ENCODE measurements around the gene WDR72. TPM values are rescaled to one million over a fixed set of nuclear protein-coding genes. Genes with fewer than 3 reads are reported as not detected.

WDR72 gene
- total and polyA plus RNA-seq, 4 donors, result 0.10 to 0.97 (median 0.45) TPM

GRCh38 chr15:53520996-53521395, 238.5 kb downstream of the WDR72 start:
- Histone ChIP-seq H3K4me1 (ENCODE audit: control insufficient read depth in 5 of 5, insufficient read depth in 5 of 5, low read length in 5 of 5) (peaks cover 0 to 19% (median 0%) of the 10 kb centered on the region in 5 donors), H3K36me3 (ENCODE audit: control insufficient read depth in 4 of 4, insufficient read depth in 4 of 4, low read length in 4 of 4) (no peaks in the 10 kb centered on the region), H3K9me3 (ENCODE audit: control insufficient read depth in 4 of 4, insufficient read depth in 3 of 4, low read length in 3 of 4) (no peaks in the 10 kb centered on the region), H3K9ac (ENCODE audit: insufficient read depth in 1 of 2, low read length in 2 of 2) (no peak overlapping the region), H3K27ac (ENCODE audit: low read depth in 1 of 2, low read length in 1 of 2) (no peak overlapping the region), H3K4me3 (no peak overlapping the region), H3K27me3 (ENCODE audit: control insufficient read depth in 3 of 3, insufficient read depth in 3 of 3, low read length in 2 of 3) (no peaks in the 10 kb centered on the region)
- DNase-seq, result peak in 2 of 3 donors; percentile 15 to 26
- ATAC-seq (ENCODE audit: insufficient read depth, low FRiP score), result no peak
- WGBS, 2 donors, result 47 to 71% methylated on average over 2 of the region's 2 CpGs
- TF ChIP-seq CTCF (IDR thresholded peaks at IDR 0.05; ENCODE audit: control extremely low read depth, extremely low read depth), result no peak

- no peaks in the 10 kb centered on the region for H3K9me3 ChIP-seq (ENCODE audit: control insufficient read depth in 4 of 4, insufficient read depth in 3 of 4, low read length in 3 of 4)
- H3K27ac ChIP-seq (ENCODE audit: low read depth in 1 of 2, low read length in 1 of 2), result no peak overlapping the region
- TF ChIP-seq CTCF (IDR thresholded peaks at IDR 0.05; ENCODE audit: control extremely low read depth, extremely low read depth), result no peak
- H3K36me3 ChIP-seq (ENCODE audit: control insufficient read depth in 4 of 4, insufficient read depth in 4 of 4, low read length in 4 of 4), result no peaks in the 10 kb centered on the region
- 89 to 97% methylated on average over 3 of the region's 3 CpGs for whole genome bisulfite sequencing, 2 donors
- H3K27me3 ChIP-seq (ENCODE audit: control insufficient read depth in 3 of 3, insufficient read depth in 3 of 3, low read length in 2 of 3), result no peaks in the 10 kb centered on the region
- no peak overlapping the region for H3K4me3 ChIP-seq
- H3K9ac ChIP-seq (ENCODE audit: insufficient read depth in 1 of 2, low read length in 2 of 2), result no peak overlapping the region
- no peak for ATAC-seq (ENCODE audit: insufficient read depth, low FRiP score)
- no peaks in the 10 kb centered on the region for H3K4me1 ChIP-seq (ENCODE audit: control insufficient read depth in 5 of 5, insufficient read depth in 5 of 5, low read length in 5 of 5)
- DNase-seq, result no peak
Measured at GRCh38 chr15:53513431-53513830, 246.0 kb downstream of the WDR72 start.

GRCh38 chr15:53512029-53512428, 247.4 kb downstream of the WDR72 start:
- WGBS, 2 donors, result 85 to 90% methylated on average over 2 of the region's 2 CpGs
- Histone ChIP-seq H3K9ac (ENCODE audit: insufficient read depth in 1 of 2, low read length in 2 of 2) (no peak overlapping the region), H3K4me1 (ENCODE audit: control insufficient read depth in 5 of 5, insufficient read depth in 5 of 5, low read length in 5 of 5) (no peaks in the 10 kb centered on the region), H3K36me3 (ENCODE audit: control insufficient read depth in 4 of 4, insufficient read depth in 4 of 4, low read length in 4 of 4) (no peaks in the 10 kb centered on the region), H3K4me3 (no peak overlapping the region), H3K27me3 (ENCODE audit: control insufficient read depth in 3 of 3, insufficient read depth in 3 of 3, low read length in 2 of 3) (no peaks in the 10 kb centered on the region), H3K27ac (ENCODE audit: low read depth in 1 of 2, low read length in 1 of 2) (no peak overlapping the region), H3K9me3 (ENCODE audit: control insufficient read depth in 4 of 4, insufficient read depth in 3 of 4, low read length in 3 of 4) (no peaks in the 10 kb centered on the region)
- no peak for TF ChIP-seq CTCF (IDR thresholded peaks at IDR 0.05; ENCODE audit: control extremely low read depth, extremely low read depth)
- DNase-seq, result no peak
- no peak for ATAC-seq (ENCODE audit: insufficient read depth, low FRiP score)

GRCh38 chr15:53511175-53511574, 248.3 kb downstream of the WDR72 start:
- no peak overlapping the region for H3K9ac ChIP-seq (ENCODE audit: insufficient read depth in 1 of 2, low read length in 2 of 2)
- H3K4me3 ChIP-seq, result no peak overlapping the region
- H3K27me3 ChIP-seq (ENCODE audit: control insufficient read depth in 3 of 3, insufficient read depth in 3 of 3, low read length in 2 of 3), result no peaks in the 10 kb centered on the region
- TF ChIP-seq CTCF (IDR thresholded peaks at IDR 0.05; ENCODE audit: control extremely low read depth, extremely low read depth), result no peak
- H3K36me3 ChIP-seq (ENCODE audit: control insufficient read depth in 4 of 4, insufficient read depth in 4 of 4, low read length in 4 of 4), result no peaks in the 10 kb centered on the region
- DNase-seq (no peak), ATAC-seq (ENCODE audit: insufficient read depth, low FRiP score) (no peak)
- H3K9me3 ChIP-seq (ENCODE audit: control insufficient read depth in 4 of 4, insufficient read depth in 3 of 4, low read length in 3 of 4), result no peaks in the 10 kb centered on the region
- H3K27ac ChIP-seq (ENCODE audit: low read depth in 1 of 2, low read length in 1 of 2), result no peak overlapping the region
- no peaks in the 10 kb centered on the region for H3K4me1 ChIP-seq (ENCODE audit: control insufficient read depth in 5 of 5, insufficient read depth in 5 of 5, low read length in 5 of 5)

Data from lung (tissue), 12 donors.